ENCODE results near the gene RNPS1. TPM values are rescaled to one million over a fixed set of nuclear protein-coding genes. Genes with fewer than 3 reads are reported as not detected.

The RNPS1 gene
- total RNA-seq, 1 donor from 2014 or later, result 73.5 TPM

DNA sequence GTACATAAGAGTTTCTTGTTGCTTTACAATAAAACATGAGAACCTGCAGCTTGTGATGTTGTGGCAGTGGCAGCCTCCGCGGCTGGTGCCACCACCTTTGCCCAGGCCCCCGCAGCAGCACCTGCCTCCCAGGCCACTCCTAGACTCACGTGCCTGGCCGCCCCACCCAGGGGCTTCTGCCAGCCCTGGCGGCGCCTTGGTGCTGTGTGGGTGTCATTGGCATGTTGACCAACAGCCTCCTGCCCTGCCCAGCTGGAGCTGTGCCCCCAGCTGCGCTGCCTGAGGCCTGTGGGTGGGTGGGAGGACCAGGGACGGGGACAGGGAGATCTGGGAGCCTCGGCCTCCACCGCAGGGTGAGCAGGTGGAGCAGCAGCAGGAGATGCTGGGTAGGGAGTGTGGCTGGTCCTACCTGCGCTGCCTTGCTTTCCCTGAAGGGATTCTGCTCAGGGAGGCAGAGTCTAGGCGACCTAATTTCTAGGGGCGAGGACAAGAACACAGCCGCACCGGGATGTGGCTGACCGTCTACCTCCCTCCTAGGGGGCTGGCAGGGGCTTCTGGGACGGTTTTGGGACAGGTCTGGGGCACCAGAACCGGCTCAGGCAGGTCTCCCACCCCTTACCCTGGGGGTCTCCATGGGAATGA lies 32.1 kb downstream of the RNPS1 start:
- Histone ChIP-seq H3K27me3 (ENCODE audit: control insufficient read depth, insufficient read depth, low read length) (peaks cover 16% of the 10 kb centered on the region), H3K36me3 (ENCODE audit: control insufficient read depth, insufficient read depth, low read length) (peaks cover 26% of the 10 kb centered on the region), H3K4me3 (ENCODE audit: low read depth, low read length) (no peak overlapping the region)
- no peak for DNase-seq (ENCODE audit: low read depth)
- TF ChIP-seq, protein P1, sequence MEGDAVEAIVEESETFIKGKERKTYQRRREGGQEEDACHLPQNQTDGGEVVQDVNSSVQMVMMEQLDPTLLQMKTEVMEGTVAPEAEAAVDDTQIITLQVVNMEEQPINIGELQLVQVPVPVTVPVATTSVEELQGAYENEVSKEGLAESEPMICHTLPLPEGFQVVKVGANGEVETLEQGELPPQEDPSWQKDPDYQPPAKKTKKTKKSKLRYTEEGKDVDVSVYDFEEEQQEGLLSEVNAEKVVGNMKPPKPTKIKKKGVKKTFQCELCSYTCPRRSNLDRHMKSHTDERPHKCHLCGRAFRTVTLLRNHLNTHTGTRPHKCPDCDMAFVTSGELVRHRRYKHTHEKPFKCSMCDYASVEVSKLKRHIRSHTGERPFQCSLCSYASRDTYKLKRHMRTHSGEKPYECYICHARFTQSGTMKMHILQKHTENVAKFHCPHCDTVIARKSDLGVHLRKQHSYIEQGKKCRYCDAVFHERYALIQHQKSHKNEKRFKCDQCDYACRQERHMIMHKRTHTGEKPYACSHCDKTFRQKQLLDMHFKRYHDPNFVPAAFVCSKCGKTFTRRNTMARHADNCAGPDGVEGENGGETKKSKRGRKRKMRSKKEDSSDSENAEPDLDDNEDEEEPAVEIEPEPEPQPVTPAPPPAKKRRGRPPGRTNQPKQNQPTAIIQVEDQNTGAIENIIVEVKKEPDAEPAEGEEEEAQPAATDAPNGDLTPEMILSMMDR (IDR thresholded peaks at IDR 0.05; ENCODE audit: insufficient read depth, low read length, severe bottlenecking), result no peak
- FAIRE-seq, result no peak

DNA sequence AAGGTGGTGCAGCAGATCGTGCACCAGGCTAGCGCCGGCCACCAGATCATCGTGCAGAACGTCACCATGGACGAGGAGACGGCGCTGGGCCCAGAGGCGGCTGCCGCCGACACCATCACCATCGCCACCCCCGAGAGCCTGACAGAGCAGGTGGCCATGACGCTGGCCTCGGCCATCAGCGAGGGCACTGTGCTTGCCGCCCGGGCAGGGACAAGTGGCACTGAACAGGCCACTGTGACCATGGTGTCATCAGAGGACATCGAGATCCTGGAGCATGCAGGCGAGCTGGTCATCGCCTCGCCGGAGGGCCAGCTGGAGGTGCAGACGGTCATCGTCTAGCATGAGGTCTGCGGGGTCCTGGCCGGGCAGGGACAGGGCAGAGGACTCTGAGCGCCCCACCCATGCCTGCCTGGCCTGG lies 32.7 kb downstream of the RNPS1 start:
- peaks cover 26% of the 10 kb centered on the region for H3K36me3 ChIP-seq (ENCODE audit: control insufficient read depth, insufficient read depth, low read length)
- no peak overlapping the region for H3K4me3 ChIP-seq (ENCODE audit: low read depth, low read length)
- no peak for DNase-seq (ENCODE audit: low read depth)
- no peak for FAIRE-seq
- peaks cover 16% of the 10 kb centered on the region for H3K27me3 ChIP-seq (ENCODE audit: control insufficient read depth, insufficient read depth, low read length)
- TF ChIP-seq, protein P1 (IDR thresholded peaks at IDR 0.05; ENCODE audit: insufficient read depth, low read length, severe bottlenecking), result no peak

DNA sequence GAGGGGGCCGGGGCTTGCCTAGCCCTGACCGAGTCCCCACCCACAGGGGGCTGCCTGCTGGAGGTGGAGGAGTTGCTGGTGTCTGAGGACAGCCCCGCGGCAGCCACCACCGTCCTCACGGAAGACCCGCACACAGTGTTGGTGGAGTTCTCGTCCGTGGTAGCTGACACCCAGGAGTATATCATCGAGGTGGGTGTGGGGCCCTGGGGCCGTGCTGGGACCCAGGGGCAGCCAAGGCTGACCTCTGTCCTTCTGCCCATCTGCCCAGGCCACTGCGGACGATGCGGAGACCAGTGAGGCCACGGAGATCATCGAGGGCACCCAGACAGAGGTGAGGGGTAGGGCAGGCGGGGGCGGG lies 33.1 kb downstream of the RNPS1 start:
- FAIRE-seq (no peak), DNase-seq (ENCODE audit: low read depth) (no peak)
- peaks cover 16% of the 10 kb centered on the region for H3K27me3 ChIP-seq (ENCODE audit: control insufficient read depth, insufficient read depth, low read length)
- no peak overlapping the region for H3K4me3 ChIP-seq (ENCODE audit: low read depth, low read length)
- TF ChIP-seq, protein P1 (IDR thresholded peaks at IDR 0.05; ENCODE audit: insufficient read depth, low read length, severe bottlenecking), result no peak
- peaks cover 26% of the 10 kb centered on the region for H3K36me3 ChIP-seq (ENCODE audit: control insufficient read depth, insufficient read depth, low read length)

DNA sequence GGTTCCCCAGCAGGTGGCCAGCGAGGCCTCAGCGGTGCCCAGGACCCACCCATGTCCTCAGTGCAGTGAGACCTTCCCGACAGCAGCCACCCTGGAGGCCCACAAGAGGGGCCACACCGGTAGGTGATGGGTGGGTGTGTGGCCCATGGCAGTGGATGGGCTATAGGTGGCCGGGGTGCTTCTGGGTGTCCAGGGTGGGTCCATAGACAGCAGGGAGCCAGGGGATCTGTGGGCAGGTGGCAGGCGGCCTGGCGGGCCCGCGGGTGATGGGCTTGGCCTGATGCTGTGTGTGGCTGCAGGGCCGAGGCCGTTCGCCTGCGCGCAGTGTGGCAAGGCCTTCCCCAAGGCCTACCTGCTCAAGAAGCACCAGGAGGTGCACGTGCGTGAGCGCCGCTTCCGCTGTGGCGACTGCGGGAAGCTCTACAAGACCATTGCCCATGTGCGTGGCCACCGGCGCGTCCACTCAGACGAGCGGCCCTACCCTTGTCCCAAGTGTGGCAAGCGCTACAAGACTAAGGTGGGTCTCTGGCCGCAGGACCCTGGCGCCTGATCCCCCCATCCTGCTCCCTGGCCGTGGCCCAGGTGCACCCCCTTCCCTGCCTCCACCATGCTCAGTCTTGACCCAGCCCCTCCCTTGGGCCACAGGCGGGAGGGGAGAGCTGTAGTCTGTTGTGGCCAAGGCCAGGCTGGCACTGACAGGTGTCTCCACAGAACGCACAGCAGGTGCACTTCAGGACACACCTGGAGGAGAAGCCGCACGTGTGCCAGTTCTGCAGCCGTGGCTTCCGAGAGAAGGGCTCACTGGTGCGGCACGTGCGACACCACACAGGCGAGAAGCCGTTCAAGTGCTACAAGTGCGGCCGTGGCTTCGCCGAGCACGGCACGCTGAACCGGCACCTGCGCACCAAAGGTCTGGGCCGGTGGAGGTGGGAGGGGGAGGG lies 33.8 kb downstream of the RNPS1 start:
- Histone ChIP-seq H3K27me3 (ENCODE audit: control insufficient read depth, insufficient read depth, low read length) (peaks cover 16% of the 10 kb centered on the region), H3K4me3 (ENCODE audit: low read depth, low read length) (no peak overlapping the region), H3K36me3 (ENCODE audit: control insufficient read depth, insufficient read depth, low read length) (peaks cover 31% of the 10 kb centered on the region)
- no peak for FAIRE-seq
- TF ChIP-seq, protein P1 (IDR thresholded peaks at IDR 0.05; ENCODE audit: insufficient read depth, low read length, severe bottlenecking), result no peak
- DNase-seq (ENCODE audit: low read depth), result no peak

DNA sequence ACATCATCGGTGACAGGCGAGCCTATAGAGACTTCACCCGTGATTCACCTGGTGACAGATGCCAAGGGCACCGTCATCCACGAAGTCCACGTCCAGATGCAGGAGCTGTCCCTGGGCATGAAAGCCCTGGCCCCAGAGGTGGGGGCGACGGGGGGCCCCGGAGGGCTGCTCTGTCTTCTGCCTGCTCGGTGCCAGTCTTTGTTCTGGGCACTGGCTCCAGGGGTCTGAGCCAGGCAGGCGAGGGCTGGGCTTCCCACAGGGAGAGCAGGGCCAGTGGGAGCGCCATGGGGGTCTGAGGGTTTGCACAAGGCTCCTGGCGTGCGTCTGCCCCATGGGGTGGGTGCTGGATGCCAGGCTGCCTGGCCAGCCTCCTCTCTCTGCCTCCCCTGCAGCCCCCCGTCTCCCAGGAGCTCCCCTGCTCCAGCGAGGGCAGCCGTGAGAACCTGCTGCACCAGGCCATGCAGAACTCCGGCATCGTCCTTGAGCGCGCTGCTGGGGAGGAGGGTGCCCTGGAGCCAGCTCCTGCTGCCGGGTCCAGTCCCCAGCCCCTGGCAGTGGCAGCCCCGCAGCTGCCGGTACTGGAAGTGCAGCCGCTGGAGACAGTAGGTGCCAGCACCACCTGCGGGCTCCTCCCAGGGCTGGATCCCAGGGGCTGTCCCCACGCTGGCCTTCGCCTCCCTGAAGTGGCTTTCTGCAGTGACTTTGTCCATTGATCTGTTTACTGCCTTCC lies 34.7 kb downstream of the RNPS1 start:
- H3K36me3 ChIP-seq (ENCODE audit: control insufficient read depth, insufficient read depth, low read length), result peaks cover 35% of the 10 kb centered on the region
- TF ChIP-seq, protein P1 (IDR thresholded peaks at IDR 0.05; ENCODE audit: insufficient read depth, low read length, severe bottlenecking), result no peak
- FAIRE-seq (no peak), DNase-seq (ENCODE audit: low read depth) (no peak)
- H3K4me3 ChIP-seq (ENCODE audit: low read depth, low read length), result no peak overlapping the region
- H3K27me3 ChIP-seq (ENCODE audit: control insufficient read depth, insufficient read depth, low read length), result peaks cover 16% of the 10 kb centered on the region
